ENCODE data around the gene RBM24.

GRCh38 chr6:17318435-17319165 is 37.4 kb downstream of the RBM24 start:
- no peak for TF ChIP-seq POLR2AphosphoS5 (IDR thresholded peaks at IDR 0.05; ENCODE audit: low read depth)
- no peak for TF ChIP-seq CTCF (IDR thresholded peaks at IDR 0.05; ENCODE audit: insufficient read depth, low read length)
- no peak for TF ChIP-seq SPI1 (IDR thresholded peaks at IDR 0.05; ENCODE audit: borderline replicate concordance, low read depth)
- TF ChIP-seq REST (IDR thresholded peaks at IDR 0.05; ENCODE audit: insufficient replicate concordance, low read depth): no peak
- TF ChIP-seq GABPA (IDR thresholded peaks at IDR 0.05; ENCODE audit: low read depth): no peak

Data from HL-60 (cell line).